Measurements from ENCODE around the gene ANKS3. TPM values are rescaled to one million over a fixed set of nuclear protein-coding genes. Genes with fewer than 3 reads are reported as not detected.

The ANKS3 gene
- polyA plus RNA-seq, 1 of the 3 experiments (the other 2 are of a cell fraction), result 42.2 TPM

DNA sequence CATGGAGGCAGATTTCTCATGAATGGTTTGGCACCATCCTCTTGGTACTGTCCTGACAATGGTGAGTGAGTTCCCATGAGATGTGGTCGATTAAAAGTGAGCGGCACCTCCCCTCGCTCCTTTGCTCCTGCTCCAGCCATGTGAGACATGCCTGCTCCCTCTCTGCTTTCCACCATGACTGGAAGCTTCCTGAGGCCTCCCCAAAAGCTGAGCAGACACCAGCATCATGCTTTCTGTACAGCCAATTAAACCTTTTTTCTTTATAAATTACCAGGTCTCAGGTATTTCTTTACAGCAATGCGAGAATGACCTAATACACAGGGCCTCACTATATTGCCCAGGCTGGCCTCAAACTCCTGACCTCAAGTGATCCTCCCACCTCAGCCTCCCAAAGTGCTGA, 20.8 kb upstream of the ANKS3 start:
- no peak for DNase-seq
- ChIA-PET CTCF (no interaction called here), POLR2A (no interaction called here)
- Histone ChIP-seq H4K20me1 (ENCODE audit: insufficient read depth) (no peaks in the 10 kb centered on the region), H3F3A (replicated peaks; ENCODE audit: insufficient read depth) (peaks cover 3% of the 10 kb centered on the region), H3K4me3 (ENCODE audit: low read depth in 2 of 2, low read length in 1 of 2) (no peak overlapping the region), H3K9me3 (0 out of 2 replicates have a peak, but pooled peaks cover 6% of the 10 kb centered on the region), H3K27ac (ENCODE audit: low read depth in 2 of 2, low read length in 1 of 2) (no peak overlapping the region), H2AFZ (ENCODE audit: low read depth) (no peak overlapping the region), H3K79me2 (ENCODE audit: insufficient read depth) (no peaks in the 10 kb centered on the region), H3K9ac (no peak overlapping the region), H3K36me3 (replicated peaks in 1 of 2; ENCODE audit: control insufficient read depth in 1 of 2, insufficient read depth in 2 of 2, low read length in 1 of 2) (peaks cover 45 to 55% of the 10 kb centered on the region in 2 experiments), H3K4me1 (ENCODE audit: control insufficient read depth in 1 of 2, insufficient read depth in 2 of 2, low read depth in 1 of 2, low read length in 1 of 2) (no peaks in the 10 kb centered on the region), H3K27me3 (ENCODE audit: insufficient read depth) (no peaks in the 10 kb centered on the region), H3K9me2 (no peaks in the 10 kb centered on the region), H3K4me2 (no peak overlapping the region)
- 89% methylated on average over 4 of the region's 4 CpGs for WGBS (ENCODE audit: low lambda C conversion rate)
- TF ChIP-seq FOXJ3 (CRISPR knock-in tag; IDR thresholded peaks at IDR 0.05) (no peak), CTCF (IDR thresholded peaks at IDR 0.05) (no peak), CHD2 (IDR thresholded peaks at IDR 0.05; ENCODE audit: low read length, partially characterized antibody) (no peak), FOSL2 (IDR thresholded peaks at IDR 0.05; ENCODE audit: borderline replicate concordance, low read depth) (no peak), GATA2 (CRISPR knock-in tag; IDR thresholded peaks at IDR 0.05) (no peak), MXI1 (IDR thresholded peaks at IDR 0.05; ENCODE audit: low read depth, low read length) (no peak), IRF3 (IDR thresholded peaks at IDR 0.05; ENCODE audit: low read depth, low read length) (no peak), JUND (IDR thresholded peaks at IDR 0.05) (no peak), NFIC (IDR thresholded peaks at IDR 0.05; ENCODE audit: borderline replicate concordance) (no peak), FOXM1 (IDR thresholded peaks at IDR 0.05; ENCODE audit: low read depth) (no peak), RCOR1 (IDR thresholded peaks at IDR 0.05; ENCODE audit: low read length) (no peak), NRF1 (IDR thresholded peaks at IDR 0.05; ENCODE audit: low read depth, low read length) (no peak), TCF12 (IDR thresholded peaks at IDR 0.05) (no peak)
- TF ChIP-seq, protein P1, sequence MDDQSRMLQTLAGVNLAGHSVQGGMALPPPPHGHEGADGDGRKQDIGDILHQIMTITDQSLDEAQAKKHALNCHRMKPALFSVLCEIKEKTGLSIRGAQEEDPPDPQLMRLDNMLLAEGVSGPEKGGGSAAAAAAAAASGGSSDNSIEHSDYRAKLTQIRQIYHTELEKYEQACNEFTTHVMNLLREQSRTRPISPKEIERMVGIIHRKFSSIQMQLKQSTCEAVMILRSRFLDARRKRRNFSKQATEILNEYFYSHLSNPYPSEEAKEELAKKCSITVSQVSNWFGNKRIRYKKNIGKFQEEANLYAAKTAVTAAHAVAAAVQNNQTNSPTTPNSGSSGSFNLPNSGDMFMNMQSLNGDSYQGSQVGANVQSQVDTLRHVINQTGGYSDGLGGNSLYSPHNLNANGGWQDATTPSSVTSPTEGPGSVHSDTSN (IDR thresholded peaks at IDR 0.05), result no peak

- Histone ChIP-seq H2AFZ (ENCODE audit: low read depth) (no peak overlapping the region), H3K9me2 (no peaks in the 10 kb centered on the region), H3K27ac (ENCODE audit: low read depth in 2 of 2, low read length in 1 of 2) (no peak overlapping the region), H3K36me3 (replicated peaks in 1 of 2; ENCODE audit: control insufficient read depth in 1 of 2, insufficient read depth in 2 of 2, low read length in 1 of 2) (peaks cover 42 to 45% of the 10 kb centered on the region in 2 experiments), H3K9me3 (0 out of 2 replicates have a peak, but pooled peaks cover 6% of the 10 kb centered on the region), H3K9ac (no peak overlapping the region), H3F3A (replicated peaks; ENCODE audit: insufficient read depth) (peaks cover 3% of the 10 kb centered on the region), H3K4me2 (no peak overlapping the region), H4K20me1 (ENCODE audit: insufficient read depth) (no peaks in the 10 kb centered on the region), H3K79me2 (ENCODE audit: insufficient read depth) (no peaks in the 10 kb centered on the region), H3K27me3 (ENCODE audit: insufficient read depth) (no peaks in the 10 kb centered on the region), H3K4me1 (ENCODE audit: control insufficient read depth in 1 of 2, insufficient read depth in 2 of 2, low read depth in 1 of 2, low read length in 1 of 2) (no peaks in the 10 kb centered on the region), H3K4me3 (ENCODE audit: low read depth in 2 of 2, low read length in 1 of 2) (no peak overlapping the region)
- WGBS (ENCODE audit: low lambda C conversion rate), result 98% methylated on average over 11 of the region's 11 CpGs
- TF ChIP-seq TCF12 (IDR thresholded peaks at IDR 0.05), result no peak
- TF ChIP-seq NFIC (IDR thresholded peaks at IDR 0.05; ENCODE audit: borderline replicate concordance), result no peak
- TF ChIP-seq SMC3 (IDR thresholded peaks at IDR 0.05; ENCODE audit: low read depth, low read length), result no peak
- no peak for TF ChIP-seq RXRA (IDR thresholded peaks at IDR 0.05; ENCODE audit: borderline replicate concordance, low read depth)
- TF ChIP-seq MXI1 (IDR thresholded peaks at IDR 0.05; ENCODE audit: low read depth, low read length), result no peak
- TF ChIP-seq NRF1 (IDR thresholded peaks at IDR 0.05; ENCODE audit: low read depth, low read length), result no peak
- TF ChIP-seq, protein P2, sequence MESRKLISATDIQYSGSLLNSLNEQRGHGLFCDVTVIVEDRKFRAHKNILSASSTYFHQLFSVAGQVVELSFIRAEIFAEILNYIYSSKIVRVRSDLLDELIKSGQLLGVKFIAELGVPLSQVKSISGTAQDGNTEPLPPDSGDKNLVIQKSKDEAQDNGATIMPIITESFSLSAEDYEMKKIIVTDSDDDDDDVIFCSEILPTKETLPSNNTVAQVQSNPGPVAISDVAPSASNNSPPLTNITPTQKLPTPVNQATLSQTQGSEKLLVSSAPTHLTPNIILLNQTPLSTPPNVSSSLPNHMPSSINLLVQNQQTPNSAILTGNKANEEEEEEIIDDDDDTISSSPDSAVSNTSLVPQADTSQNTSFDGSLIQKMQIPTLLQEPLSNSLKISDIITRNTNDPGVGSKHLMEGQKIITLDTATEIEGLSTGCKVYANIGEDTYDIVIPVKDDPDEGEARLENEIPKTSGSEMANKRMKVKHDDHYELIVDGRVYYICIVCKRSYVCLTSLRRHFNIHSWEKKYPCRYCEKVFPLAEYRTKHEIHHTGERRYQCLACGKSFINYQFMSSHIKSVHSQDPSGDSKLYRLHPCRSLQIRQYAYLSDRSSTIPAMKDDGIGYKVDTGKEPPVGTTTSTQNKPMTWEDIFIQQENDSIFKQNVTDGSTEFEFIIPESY (IDR thresholded peaks at IDR 0.05; ENCODE audit: borderline replicate concordance, low read depth), result no peak
- no peak for TF ChIP-seq GATA2 (CRISPR knock-in tag; IDR thresholded peaks at IDR 0.05)
- TF ChIP-seq EZH2phosphoT487 (IDR thresholded peaks at IDR 0.05; ENCODE audit: borderline replicate concordance, low read depth), result no peak
- TF ChIP-seq CTCF (IDR thresholded peaks at IDR 0.05), result no peak
- no peak for TF ChIP-seq RCOR1 (IDR thresholded peaks at IDR 0.05; ENCODE audit: low read length)
- no peak for TF ChIP-seq RFX5 (IDR thresholded peaks at IDR 0.05; ENCODE audit: low read length)
- no peak for TF ChIP-seq FOSL2 (IDR thresholded peaks at IDR 0.05; ENCODE audit: borderline replicate concordance, low read depth)
- TF ChIP-seq TAF1 (IDR thresholded peaks at IDR 0.05; ENCODE audit: borderline replicate concordance, low read depth, low read length), result no peak
- DNase-seq, result no peak
- CTCF ChIA-PET, result no interaction called here
- POLR2A ChIA-PET, result no interaction called here
Observed at GRCh38 chr16:4753227-4753626, 19.2 kb upstream of the ANKS3 start.
